ENCODE measurements around the gene HOXD13.

DNA sequence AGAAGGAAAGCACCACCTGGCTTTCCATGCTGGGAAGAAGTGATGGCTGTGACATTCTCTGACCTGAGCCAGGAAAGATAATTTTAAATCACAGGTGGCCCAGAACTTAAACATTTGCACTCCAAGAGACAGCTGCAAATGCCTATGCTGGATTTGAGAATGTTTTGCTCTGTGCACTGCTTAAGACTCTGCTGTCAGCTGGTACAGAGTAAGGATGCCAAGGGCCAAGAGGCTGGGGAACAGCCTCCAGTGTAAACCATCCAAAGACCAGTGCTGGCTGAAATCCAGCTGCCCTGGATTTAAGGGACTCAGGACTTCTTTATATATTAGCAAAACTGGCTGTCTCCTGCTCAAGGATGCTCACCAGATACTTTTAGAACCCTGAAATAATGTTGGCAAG, 40.9 kb downstream of the HOXD13 start:
- TF ChIP-seq, protein P1, sequence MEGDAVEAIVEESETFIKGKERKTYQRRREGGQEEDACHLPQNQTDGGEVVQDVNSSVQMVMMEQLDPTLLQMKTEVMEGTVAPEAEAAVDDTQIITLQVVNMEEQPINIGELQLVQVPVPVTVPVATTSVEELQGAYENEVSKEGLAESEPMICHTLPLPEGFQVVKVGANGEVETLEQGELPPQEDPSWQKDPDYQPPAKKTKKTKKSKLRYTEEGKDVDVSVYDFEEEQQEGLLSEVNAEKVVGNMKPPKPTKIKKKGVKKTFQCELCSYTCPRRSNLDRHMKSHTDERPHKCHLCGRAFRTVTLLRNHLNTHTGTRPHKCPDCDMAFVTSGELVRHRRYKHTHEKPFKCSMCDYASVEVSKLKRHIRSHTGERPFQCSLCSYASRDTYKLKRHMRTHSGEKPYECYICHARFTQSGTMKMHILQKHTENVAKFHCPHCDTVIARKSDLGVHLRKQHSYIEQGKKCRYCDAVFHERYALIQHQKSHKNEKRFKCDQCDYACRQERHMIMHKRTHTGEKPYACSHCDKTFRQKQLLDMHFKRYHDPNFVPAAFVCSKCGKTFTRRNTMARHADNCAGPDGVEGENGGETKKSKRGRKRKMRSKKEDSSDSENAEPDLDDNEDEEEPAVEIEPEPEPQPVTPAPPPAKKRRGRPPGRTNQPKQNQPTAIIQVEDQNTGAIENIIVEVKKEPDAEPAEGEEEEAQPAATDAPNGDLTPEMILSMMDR (IDR thresholded peaks at IDR 0.05) = no peak
- TF ChIP-seq POLR2A (IDR thresholded peaks at IDR 0.05) = no peak
